HG03159 (cell line): Measurements from ENCODE around the gene RILP.
"Not testable (repeated sequence)": the region's sequence is repeated elsewhere in the genome, so short reads cannot be mapped to it uniquely, and the experiment has no call there.

Experiments used
- ATAC-seq: cut with Tn5 transposase; IDR thresholded peaks from one replicate; pipeline ENCODE4 v1.9.1; 2021; ENCODE audit warnings: mild to moderate bottlenecking, moderate library complexity; ENCODE audit not compliant: unreplicated experiment

The RILP gene

GRCh38 chr17:1649844-1650501, at the start of gene RILP:
Gene RILP, minus strand, starts transcription at chr17:1649866. Its CDS starts 62 bp downstream, at chr17:1649804.
- no peak for ATAC-seq

GRCh38 chr17:1697681-1698080, 48.0 kb upstream of the RILP start:
- no peak for ATAC-seq

DNA sequence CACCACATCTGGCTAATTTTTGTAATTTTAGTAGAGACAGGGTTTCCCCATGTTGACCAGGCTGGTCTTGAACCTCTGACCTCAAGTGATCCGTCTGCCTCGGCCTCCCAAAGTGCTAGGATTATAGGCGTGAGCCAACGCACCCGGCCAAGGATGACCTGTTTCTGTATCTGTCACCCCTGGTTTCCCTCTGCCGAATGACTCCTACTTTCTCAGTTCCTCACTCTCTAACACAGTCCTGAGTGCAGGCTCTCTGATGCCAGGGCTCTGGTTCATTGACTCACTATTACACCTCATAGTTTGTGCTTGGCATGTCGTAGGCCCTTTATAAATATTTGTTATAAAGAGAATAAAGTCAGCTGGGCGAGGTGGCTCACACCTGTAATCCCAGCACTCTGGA, 45.7 kb upstream of the RILP start:
- no peak for ATAC-seq

GRCh38 chr17:1693339-1693738, 43.7 kb upstream of the RILP start:
- no peak for ATAC-seq

DNA sequence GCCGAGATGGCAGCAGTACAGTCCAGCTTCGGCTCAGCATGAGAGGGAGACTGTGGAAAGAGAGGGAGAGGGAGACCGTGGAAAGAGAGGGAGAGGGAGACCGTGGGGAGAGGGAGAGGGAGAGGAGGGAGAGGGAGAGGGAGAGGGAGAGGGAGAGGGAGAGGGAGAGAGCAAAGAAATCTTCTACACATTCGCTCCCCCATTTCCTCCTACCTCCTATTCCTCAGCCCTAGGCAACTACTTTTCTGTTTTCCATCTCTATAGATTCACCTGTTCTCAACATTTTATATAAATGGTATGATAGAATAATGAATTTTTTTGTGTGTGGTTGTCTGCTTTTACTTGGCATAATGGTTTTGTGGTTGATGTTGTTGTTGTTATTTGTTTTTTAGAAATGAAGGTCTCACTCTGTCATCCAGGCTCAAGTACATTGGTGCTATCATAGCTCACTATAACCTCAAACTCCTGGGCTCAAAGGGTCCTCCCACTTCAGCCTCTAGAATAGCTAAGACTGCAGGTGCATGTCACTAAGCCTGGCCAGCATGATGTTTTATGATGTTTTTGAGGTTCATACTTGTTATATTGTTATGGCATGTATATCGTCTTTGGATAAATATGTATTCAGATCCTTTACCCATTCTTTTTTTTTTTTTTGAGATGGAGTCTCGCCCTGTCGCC, 41.0 kb upstream of the RILP start:
- ATAC-seq = no peak

- ATAC-seq = not testable (repeated sequence)
Measured at GRCh38 chr17:1688405-1688804, 38.7 kb upstream of the RILP start.

GRCh38 chr17:1686086-1686485, 36.4 kb upstream of the RILP start:
- ATAC-seq = no peak

GRCh38 chr17:1684378-1685189, 34.9 kb upstream of the RILP start, which contains the start of gene PRPF8:
Gene PRPF8, minus strand, starts transcription at chr17:1684867. Its CDS starts 296 bp downstream, at chr17:1684571.
- peak; percentile 96 for ATAC-seq

DNA sequence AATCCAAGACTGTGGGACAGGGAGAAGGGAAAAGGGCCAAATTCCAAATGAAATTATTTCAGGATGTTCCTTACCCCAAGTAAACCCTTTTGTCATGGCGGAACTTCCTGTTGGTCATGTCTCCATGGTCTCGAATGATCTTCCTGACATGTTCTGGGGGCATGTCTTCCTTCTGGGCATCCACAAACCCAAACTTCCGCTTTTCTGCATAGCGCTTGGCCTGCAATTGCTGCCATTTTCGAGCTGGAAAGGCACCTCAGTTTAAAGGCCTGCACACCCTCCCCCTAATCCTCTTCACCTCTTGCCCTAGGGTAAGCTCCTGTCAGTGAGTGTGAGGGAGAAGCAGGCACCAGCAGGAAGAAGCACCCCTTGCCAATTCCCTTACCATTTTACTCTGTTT, 33.8 kb upstream of the RILP start:
- no peak for ATAC-seq

- no peak for ATAC-seq
Measured at GRCh38 chr17:1676401-1676800, 26.7 kb upstream of the RILP start.

GRCh38 chr17:1673041-1673785, 23.5 kb upstream of the RILP start:
- ATAC-seq = no peak

DNA sequence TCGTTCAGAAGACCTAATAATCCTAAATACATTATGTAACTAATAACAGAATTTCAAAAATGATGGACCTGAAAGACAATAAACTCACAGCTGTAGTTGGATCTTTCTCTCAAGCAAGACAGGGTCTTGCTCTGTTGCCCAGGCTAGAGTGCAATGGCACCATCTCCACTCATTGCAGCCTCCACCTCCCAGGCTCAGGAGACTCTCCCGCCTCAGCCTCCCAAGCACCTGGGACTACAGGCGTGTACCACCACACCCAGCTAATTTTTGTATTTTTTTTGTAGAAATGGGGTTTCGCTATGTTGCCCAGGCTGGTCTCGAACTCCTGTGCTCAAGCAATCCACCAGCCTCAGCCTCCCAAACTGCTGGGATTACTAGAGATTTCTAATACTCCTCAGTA, 14.3 kb upstream of the RILP start:
- not testable (repeated sequence) for ATAC-seq

GRCh38 chr17:1661045-1661444, 11.4 kb upstream of the RILP start:
- no peak for ATAC-seq

- ATAC-seq = no peak
Measured at GRCh38 chr17:1658100-1658499, 8.4 kb upstream of the RILP start.

GRCh38 chr17:1653735-1654134, 4.1 kb upstream of the RILP start:
- ATAC-seq = no peak

DNA sequence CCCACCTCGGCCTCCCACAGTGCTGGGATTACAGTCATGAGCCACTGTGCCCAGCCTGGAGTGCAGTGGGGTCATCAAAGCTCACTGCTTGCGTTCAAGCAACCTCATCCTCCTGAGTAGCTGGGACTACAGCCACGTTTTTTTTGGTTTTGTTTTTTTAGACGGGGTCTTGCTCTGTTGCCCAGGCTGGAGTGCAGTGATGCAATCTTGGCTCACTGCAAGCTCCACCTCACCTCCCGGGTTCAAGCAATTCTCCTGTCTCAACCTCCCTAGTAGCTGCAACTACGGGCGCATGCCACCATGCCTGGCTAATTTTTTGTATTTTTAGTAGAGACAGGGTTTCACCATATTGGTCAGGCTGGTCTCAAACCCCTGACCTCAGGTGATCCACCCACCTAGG, 3.1 kb upstream of the RILP start:
- not testable (repeated sequence) for ATAC-seq

DNA sequence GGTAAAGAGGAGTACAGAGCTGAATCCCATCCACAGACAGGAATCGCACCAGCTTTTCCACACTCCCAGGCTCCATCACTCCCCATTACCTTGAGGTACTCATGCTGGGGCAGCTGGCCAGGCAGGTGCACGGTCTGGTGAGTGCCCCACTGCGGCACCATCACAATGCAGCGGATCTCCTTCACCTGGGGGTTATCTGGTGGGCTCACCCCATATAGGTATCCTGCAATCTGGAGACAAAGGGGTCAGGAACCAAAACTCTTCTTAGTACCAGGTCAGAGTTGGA, 1.8 kb upstream of the RILP start:
- ATAC-seq = no peak

- ATAC-seq = no peak
Measured at GRCh38 chr17:1650731-1651558, 1.3 kb upstream of the RILP start.

- peak; percentile 51 for ATAC-seq
Measured at GRCh38 chr17:1648963-1649843, 463 bp downstream of the RILP start.
